NCI-H774 (cell line): ENCODE measurements around the gene THY1.

Experiments used
- DNase-seq: peaks from one replicate; lab custom pipeline; 2025; lab: John Stamatoyannopoulos, UW

Gene THY1

GRCh38 chr11:119369132-119369925 is 53.6 kb downstream of the THY1 start:
- no peak for DNase-seq

GRCh38 chr11:119368121-119369034 is 54.6 kb downstream of the THY1 start:
- no peak for DNase-seq

- DNase-seq, result no peak
Observed at GRCh38 chr11:119367661-119368120, 55.3 kb downstream of the THY1 start.
